HEK293T (cell line): ENCODE measurements around the gene GPR137C.

Experiments used
- CTCF ChIA-PET: fragments of 350-600 bp; formaldehyde crosslinking; extraction: SDS; loops from one replicate; lab custom pipeline; 2021; ENCODE audit warnings: antibody characterized with exemption, inconsistent platforms; lab: Yijun Ruan, JAX
- POLR2A ChIA-PET: fragments of 350-600 bp; formaldehyde crosslinking; extraction: SDS; loops from one replicate; lab custom pipeline; 2020; ENCODE audit warnings: antibody characterized with exemption, inconsistent platforms; lab: Yijun Ruan, JAX
- DNase-seq: peaks from one replicate; pipeline ENCODE4 v3.0.0; 2012; ENCODE audit warnings: mixed read lengths; ENCODE audit errors: extremely low spot score
- ARNT ChIP-seq: fragments of 450-650 bp; IDR thresholded peaks from 2 replicates; pipeline ENCODE4 v1.6.1; 2017; ENCODE audit warnings: mild to moderate bottlenecking
- BHLHE40 ChIP-seq: fragments of 450-650 bp; IDR thresholded peaks from 2 replicates; pipeline ENCODE4 v1.6.1; 2016; ENCODE audit warnings: mild to moderate bottlenecking, moderate library complexity, borderline replicate concordance
- CTBP1 ChIP-seq: fragments of 450-650 bp; IDR thresholded peaks from 2 replicates; pipeline ENCODE4 v1.6.1; 2016; ENCODE audit warnings: borderline replicate concordance
- ELF4 ChIP-seq: fragments of 450-650 bp; IDR thresholded peaks from 2 replicates; pipeline ENCODE4 v1.6.1; 2017; ENCODE audit warnings: antibody characterized with exemption
- FOXA1 ChIP-seq: fragments of 450-650 bp; IDR thresholded peaks from 2 replicates; pipeline ENCODE4 v1.6.1; 2016; ENCODE audit warnings: mild to moderate bottlenecking
- FOXK2 ChIP-seq: fragments of 450-650 bp; IDR thresholded peaks from 2 replicates; pipeline ENCODE4 v1.6.1; 2016; ENCODE audit warnings: mild to moderate bottlenecking
- FOXM1 ChIP-seq: fragments of 450-650 bp; IDR thresholded peaks from 2 replicates; pipeline ENCODE4 v1.6.1; 2017; ENCODE audit warnings: mild to moderate bottlenecking, borderline replicate concordance
- HDGF ChIP-seq: fragments of 450-650 bp; IDR thresholded peaks from 2 replicates; pipeline ENCODE4 v1.6.1; 2017; ENCODE audit warnings: antibody characterized with exemption, borderline replicate concordance
- L3MBTL2 ChIP-seq: fragments of 450-650 bp; conservative IDR thresholded peaks from 2 replicates; pipeline ENCODE4 v1.6.1; 2016; ENCODE audit warnings: mild to moderate bottlenecking
- LEF1 ChIP-seq: fragments of 450-650 bp; IDR thresholded peaks from 2 replicates; pipeline ENCODE4 v1.6.1; 2017; ENCODE audit warnings: mild to moderate bottlenecking, borderline replicate concordance
- NFRKB ChIP-seq: fragments of 450-650 bp; IDR thresholded peaks from 2 replicates; pipeline ENCODE4 v1.6.1; 2016; ENCODE audit warnings: mild to moderate bottlenecking, moderate library complexity
- PKNOX1 ChIP-seq: fragments of 450-650 bp; IDR thresholded peaks from 2 replicates; pipeline ENCODE4 v1.6.1; 2016
- SP1 ChIP-seq: fragments of 450-650 bp; IDR thresholded peaks from 2 replicates; pipeline ENCODE4 v1.6.1; 2017
- SUZ12 ChIP-seq: fragments of 450-650 bp; IDR thresholded peaks from 2 replicates; pipeline ENCODE4 v1.6.1; 2016; ENCODE audit warnings: mild to moderate bottlenecking
- TARDBP ChIP-seq: fragments of 450-650 bp; IDR thresholded peaks from 2 replicates; pipeline ENCODE4 v1.6.1; 2016
- ZNF384 ChIP-seq: fragments of 450-650 bp; IDR thresholded peaks from 2 replicates; pipeline ENCODE4 v1.6.1; 2016

GPR137C gene

GRCh38 chr14:52552063-52552988 is at the start of gene GPR137C, which contains the start of gene TXNDC16:
TSS of gene GPR137C (plus strand) at chr14:52552836. CDS start at chr14:52553148, 312 bp downstream.
TSS of gene TXNDC16 (minus strand) at chr14:52552505. CDS start at chr14:52543557, 8,948 bp downstream.
- CTCF ChIA-PET: interaction anchor here (0.5 to 1.2 kb wide), 4 partner anchors 16 to 233 kb away, joined by 3 to 4 read pairs (median 3); no protein-coding TSS in a partner anchor
- peak; percentile 93 for DNase-seq
- POLR2A ChIA-PET: interaction anchor here (0.6 to 2.9 kb wide), 11 partner anchors 9 to 803 kb away, joined by 3 to 18 read pairs (median 4); partner anchors contain the start of genes GNPNAT1 and PSMC6
- peak; percentile 94 for TF ChIP-seq L3MBTL2
- TF ChIP-seq PKNOX1: peak; percentile 99
- no peak for TF ChIP-seq TARDBP
- TF ChIP-seq NFRKB: no peak
- no peak for TF ChIP-seq FOXA1

GRCh38 chr14:52513249-52513648 is 39.4 kb upstream of the GPR137C start:
- no peak for TF ChIP-seq NFRKB
- no peak for TF ChIP-seq LEF1
- no peak for TF ChIP-seq L3MBTL2
- DNase-seq: no peak
- ChIA-PET CTCF (no interaction called here), POLR2A (no interaction called here)

GRCh38 chr14:52514046-52514811 is 38.4 kb upstream of the GPR137C start:
- no peak for DNase-seq
- ChIA-PET CTCF (no interaction called here), POLR2A (interaction anchor here (0.9 kb wide), 1 partner anchor 38 kb away, joined by 3 read pairs; the partner anchor contains the start of genes GPR137C and TXNDC16)
- no peak for TF ChIP-seq ZNF384
- TF ChIP-seq LEF1: no peak

GRCh38 chr14:52522033-52522432 is 30.6 kb upstream of the GPR137C start:
- ChIA-PET CTCF (no interaction called here), POLR2A (interaction anchor here (0.7 kb wide), 1 partner anchor 97 kb away, joined by 3 read pairs; no protein-coding TSS in a partner anchor)
- DNase-seq: no peak
- TF ChIP-seq SUZ12 (no peak), NFRKB (no peak), HDGF (no peak), TARDBP (no peak), CTBP1 (no peak), ZNF384 (no peak), FOXA1 (no peak), ELF4 (no peak), L3MBTL2 (no peak), LEF1 (no peak), ARNT (no peak)

GRCh38 chr14:52522581-52523345 is 29.9 kb upstream of the GPR137C start:
- CTCF ChIA-PET: no interaction called here
- DNase-seq: no peak
- POLR2A ChIA-PET: no interaction called here
- TF ChIP-seq NFRKB (no peak), ARNT (no peak), PKNOX1 (no peak), FOXK2 (no peak), SUZ12 (no peak), LEF1 (no peak), CTBP1 (no peak), HDGF (no peak), L3MBTL2 (no peak), SP1 (no peak), ZNF384 (no peak), ELF4 (no peak), TARDBP (no peak), FOXA1 (no peak)

- CTCF ChIA-PET: no interaction called here
These were observed 25.6 kb upstream of the GPR137C start for GRCh38 chr14:52527052-52527451.

More at GRCh38 chr14:52527052-52527451, 25.6 kb upstream of the GPR137C start:
- POLR2A ChIA-PET: no interaction called here
- no peak for TF ChIP-seq CTBP1
- TF ChIP-seq SUZ12: no peak
- no peak for TF ChIP-seq PKNOX1
- no peak for TF ChIP-seq L3MBTL2
- TF ChIP-seq ELF4: no peak
- TF ChIP-seq FOXA1: no peak
- no peak for TF ChIP-seq LEF1
- TF ChIP-seq FOXM1: no peak
- TF ChIP-seq SP1: no peak
- no peak for TF ChIP-seq BHLHE40
- no peak for TF ChIP-seq HDGF
- TF ChIP-seq FOXK2: no peak
- no peak for TF ChIP-seq ZNF384
- TF ChIP-seq NFRKB: no peak
- DNase-seq: no peak
